Measurements from ENCODE around the gene SMIM14.
"Not testable (repeated sequence)": the region's sequence is repeated elsewhere in the genome, so short reads cannot be mapped to it uniquely, and the experiment has no call there.

SMIM14 gene

DNA sequence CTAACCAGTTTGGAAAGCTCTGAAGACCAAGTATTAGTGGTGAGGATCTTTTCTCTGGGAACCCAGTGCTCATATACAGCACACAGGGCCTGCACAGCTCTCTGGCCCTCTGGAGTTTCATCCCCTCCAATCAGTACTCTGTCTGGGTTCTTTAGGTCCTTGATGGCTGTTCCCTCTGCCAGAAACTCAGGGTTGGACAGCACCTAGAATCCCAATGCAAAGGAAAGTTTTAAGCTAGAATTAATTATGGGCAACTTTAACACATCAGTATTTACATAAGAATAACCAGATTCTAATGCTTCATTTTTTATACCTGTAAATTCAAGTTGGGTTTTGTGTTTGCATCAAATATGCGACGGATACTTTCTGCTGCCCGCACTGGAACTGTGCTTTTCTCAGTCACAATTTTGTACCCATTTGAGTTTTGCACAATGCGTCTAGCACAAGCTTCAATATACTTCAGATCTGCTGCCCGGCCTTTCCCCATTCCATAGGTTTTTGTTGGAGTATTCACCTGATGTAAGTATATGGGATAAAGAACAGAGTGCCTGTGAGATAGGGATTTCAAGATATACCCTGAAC lies 128.2 kb downstream of the SMIM14 start:
- H3K36me3 ChIP-seq (ENCODE audit: insufficient read depth, low read depth, low read length) = peaks cover 86% of the 10 kb centered on the region
- H3K9ac ChIP-seq (ENCODE audit: low read depth, low read length) = no peak overlapping the region
- H3K4me1 ChIP-seq (ENCODE audit: insufficient read depth, low read length) = no peaks in the 10 kb centered on the region
- no peaks in the 10 kb centered on the region for H3K27me3 ChIP-seq (ENCODE audit: insufficient read depth, low read length)
- H3K27ac ChIP-seq (ENCODE audit: low read length) = no peak overlapping the region
- H3K4me3 ChIP-seq (ENCODE audit: low read length) = no peak overlapping the region
- no peaks in the 10 kb centered on the region for H3K9me3 ChIP-seq (ENCODE audit: insufficient read depth, low read depth, low read length)

DNA sequence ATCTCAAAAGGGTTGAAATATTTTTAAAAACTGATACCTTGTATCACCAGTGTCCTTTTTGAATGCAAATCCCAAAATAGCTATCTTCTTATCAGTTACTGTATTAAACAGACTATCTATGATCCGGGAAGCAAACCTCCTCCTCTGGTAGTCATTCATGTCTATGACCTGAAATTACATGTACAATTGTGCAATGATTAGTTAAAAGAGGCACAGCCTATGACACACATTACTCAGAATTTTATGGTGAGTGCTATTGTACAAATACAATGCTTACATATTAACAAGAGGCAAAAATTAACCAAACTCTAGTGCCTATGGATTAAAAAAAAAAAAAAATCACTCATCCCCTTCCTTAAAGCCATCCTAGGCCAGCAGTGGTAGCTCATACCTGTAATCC lies 133.1 kb downstream of the SMIM14 start:
- Histone ChIP-seq H3K27ac (ENCODE audit: low read length) (no peak overlapping the region), H3K4me1 (ENCODE audit: insufficient read depth, low read length) (no peaks in the 10 kb centered on the region), H3K36me3 (ENCODE audit: insufficient read depth, low read depth, low read length) (peaks cover 94% of the 10 kb centered on the region), H3K4me3 (ENCODE audit: low read length) (no peak overlapping the region), H3K9me3 (ENCODE audit: insufficient read depth, low read depth, low read length) (no peaks in the 10 kb centered on the region), H3K9ac (ENCODE audit: low read depth, low read length) (no peak overlapping the region), H3K27me3 (ENCODE audit: insufficient read depth, low read length) (no peaks in the 10 kb centered on the region)

DNA sequence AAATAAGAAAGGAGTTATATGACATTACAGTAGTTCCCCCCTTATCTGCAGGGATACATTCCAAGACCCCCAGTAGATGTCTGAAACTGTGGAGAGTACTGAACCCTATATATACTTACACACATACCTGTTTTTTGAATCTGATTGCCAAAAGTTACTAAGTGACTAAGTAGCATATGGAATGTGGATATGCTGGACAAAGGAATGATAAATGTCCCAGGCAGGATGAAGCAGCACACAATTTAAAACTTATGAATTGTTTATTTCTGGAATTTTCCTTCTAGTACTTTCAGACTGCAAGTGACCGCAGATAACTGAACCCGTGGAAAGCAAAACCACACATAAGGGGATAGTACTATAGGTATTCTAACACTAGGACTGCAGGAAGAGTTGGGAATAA lies 134.1 kb downstream of the SMIM14 start:
- no peak overlapping the region for H3K9ac ChIP-seq (ENCODE audit: low read depth, low read length)
- no peak overlapping the region for H3K27ac ChIP-seq (ENCODE audit: low read length)
- peaks cover 93% of the 10 kb centered on the region for H3K36me3 ChIP-seq (ENCODE audit: insufficient read depth, low read depth, low read length)
- no peaks in the 10 kb centered on the region for H3K27me3 ChIP-seq (ENCODE audit: insufficient read depth, low read length)
- no peaks in the 10 kb centered on the region for H3K4me1 ChIP-seq (ENCODE audit: insufficient read depth, low read length)
- no peaks in the 10 kb centered on the region for H3K9me3 ChIP-seq (ENCODE audit: insufficient read depth, low read depth, low read length)
- no peak overlapping the region for H3K4me3 ChIP-seq (ENCODE audit: low read length)

DNA sequence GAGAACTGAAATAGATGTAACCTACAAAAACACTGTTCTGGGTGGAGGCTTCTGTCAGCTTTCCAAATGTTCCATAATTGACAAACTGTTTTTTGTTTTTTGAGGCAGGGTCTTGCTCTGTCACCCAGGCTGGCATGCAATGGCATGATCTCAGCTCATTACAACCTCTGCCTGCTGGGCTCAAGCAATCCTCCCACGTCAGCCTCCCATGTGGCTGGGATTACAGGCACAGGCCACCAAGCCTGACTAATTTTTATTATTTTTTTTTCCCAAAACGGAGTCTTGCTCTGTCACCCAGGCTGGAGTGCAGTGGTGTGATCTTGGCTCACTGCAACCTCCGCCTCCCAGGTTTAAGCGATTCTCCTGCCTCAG lies 136.0 kb downstream of the SMIM14 start:
- not testable (repeated sequence) for H3K4me1 ChIP-seq (ENCODE audit: insufficient read depth, low read length); H3K9me3 ChIP-seq (ENCODE audit: insufficient read depth, low read depth, low read length); H3K9ac ChIP-seq (ENCODE audit: low read depth, low read length); H3K4me3 ChIP-seq (ENCODE audit: low read length); H3K27ac ChIP-seq (ENCODE audit: low read length); H3K27me3 ChIP-seq (ENCODE audit: insufficient read depth, low read length)
- peaks cover 88% of the 10 kb centered on the region for H3K36me3 ChIP-seq (ENCODE audit: insufficient read depth, low read depth, low read length)

DNA sequence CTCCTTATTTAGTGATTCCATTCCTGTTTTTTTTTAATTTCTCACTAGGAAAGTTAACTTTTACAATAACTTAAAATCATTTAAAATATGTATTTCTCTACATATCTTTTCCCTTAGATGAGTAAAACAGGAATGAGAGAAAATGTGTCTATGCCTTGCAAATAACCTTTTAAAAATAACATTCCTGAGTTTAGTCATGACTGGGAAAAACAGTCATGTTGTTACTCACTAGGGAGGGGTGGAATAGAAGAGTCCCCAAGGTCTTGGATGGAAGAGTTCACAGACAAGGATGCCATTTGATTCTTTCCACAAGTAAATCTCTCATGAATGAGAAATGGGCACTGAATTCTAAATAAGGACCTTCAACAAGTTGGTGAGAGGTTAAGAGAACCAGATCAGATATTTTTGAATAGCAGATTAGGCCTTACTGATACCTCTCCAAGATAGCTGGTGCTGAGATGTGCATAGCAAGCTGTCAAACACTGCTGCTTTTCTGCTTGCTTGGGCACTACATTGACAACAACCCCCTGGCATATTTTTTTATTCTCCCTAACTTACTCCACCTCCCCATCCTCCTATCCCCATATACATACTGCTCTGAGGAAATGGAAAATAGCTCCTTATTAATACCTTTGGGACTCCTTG lies 136.5 kb downstream of the SMIM14 start:
- Histone ChIP-seq H3K4me3 (ENCODE audit: low read length) (no peak overlapping the region), H3K9ac (ENCODE audit: low read depth, low read length) (no peak overlapping the region), H3K9me3 (ENCODE audit: insufficient read depth, low read depth, low read length) (no peaks in the 10 kb centered on the region), H3K4me1 (ENCODE audit: insufficient read depth, low read length) (no peaks in the 10 kb centered on the region), H3K27me3 (ENCODE audit: insufficient read depth, low read length) (no peaks in the 10 kb centered on the region), H3K36me3 (ENCODE audit: insufficient read depth, low read depth, low read length) (peaks cover 83% of the 10 kb centered on the region), H3K27ac (ENCODE audit: low read length) (no peak overlapping the region)

DNA sequence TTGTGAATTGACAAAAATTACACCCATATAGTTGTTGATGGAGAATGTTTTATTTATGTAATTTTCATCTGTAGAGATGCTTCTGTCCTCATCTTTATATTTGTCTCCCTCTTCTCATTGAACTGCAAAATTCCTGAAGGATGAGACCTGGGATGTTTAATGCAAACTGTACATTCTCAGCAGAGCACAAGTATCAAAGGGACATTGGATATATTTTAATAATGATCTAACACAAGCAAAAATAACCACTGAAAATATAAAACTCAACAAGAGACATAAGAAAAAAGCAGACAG lies 140.0 kb downstream of the SMIM14 start:
- H3K4me3 ChIP-seq (ENCODE audit: low read length) = no peak overlapping the region
- peaks cover 49% of the 10 kb centered on the region for H3K36me3 ChIP-seq (ENCODE audit: insufficient read depth, low read depth, low read length)
- H3K27ac ChIP-seq (ENCODE audit: low read length) = no peak overlapping the region
- no peaks in the 10 kb centered on the region for H3K9me3 ChIP-seq (ENCODE audit: insufficient read depth, low read depth, low read length)
- no peaks in the 10 kb centered on the region for H3K27me3 ChIP-seq (ENCODE audit: insufficient read depth, low read length)
- H3K9ac ChIP-seq (ENCODE audit: low read depth, low read length) = no peak overlapping the region
- H3K4me1 ChIP-seq (ENCODE audit: insufficient read depth, low read length) = no peaks in the 10 kb centered on the region

DNA sequence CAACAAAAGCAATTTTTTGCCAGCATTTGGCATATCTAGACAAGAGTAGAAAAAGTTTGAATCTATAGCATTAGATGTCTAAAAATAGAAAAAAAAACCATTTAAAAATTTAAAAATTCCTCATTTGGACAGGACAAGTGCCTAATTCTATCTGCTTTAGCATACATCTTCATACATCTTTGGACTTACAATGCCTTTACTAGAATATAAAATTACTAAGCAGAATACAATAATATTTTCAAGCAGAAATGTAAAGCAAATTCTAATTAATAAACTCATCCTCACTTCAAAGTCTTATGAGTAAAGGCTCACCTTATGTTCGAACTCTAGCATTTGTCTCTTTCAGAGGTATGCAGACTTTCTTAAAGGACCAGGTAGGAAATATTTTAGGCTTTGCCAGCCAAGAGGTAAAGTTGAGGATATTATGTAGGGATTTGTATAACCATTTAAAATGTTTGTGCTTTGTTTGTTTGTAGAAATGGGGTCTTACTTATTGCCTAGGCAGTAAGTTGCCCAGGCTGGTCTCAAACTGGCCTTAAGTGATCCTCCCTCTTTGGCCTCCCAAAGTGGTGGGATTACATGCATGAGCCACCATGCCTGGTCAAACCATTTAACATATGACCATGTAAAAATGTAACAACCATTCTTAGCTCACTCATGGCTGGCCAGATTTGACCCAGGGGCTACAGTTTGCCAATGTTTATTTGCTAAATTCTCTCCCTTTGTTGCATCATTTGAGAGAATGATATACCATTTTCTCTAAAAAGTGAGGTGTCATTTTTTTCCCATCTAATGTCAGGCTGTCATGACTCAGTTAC lies 140.5 kb downstream of the SMIM14 start:
- H3K36me3 ChIP-seq (ENCODE audit: insufficient read depth, low read depth, low read length) = peaks cover 43% of the 10 kb centered on the region
- no peak overlapping the region for H3K9ac ChIP-seq (ENCODE audit: low read depth, low read length)
- no peak overlapping the region for H3K4me3 ChIP-seq (ENCODE audit: low read length)
- no peak overlapping the region for H3K27ac ChIP-seq (ENCODE audit: low read length)
- H3K4me1 ChIP-seq (ENCODE audit: insufficient read depth, low read length) = no peaks in the 10 kb centered on the region
- H3K9me3 ChIP-seq (ENCODE audit: insufficient read depth, low read depth, low read length) = no peaks in the 10 kb centered on the region
- H3K27me3 ChIP-seq (ENCODE audit: insufficient read depth, low read length) = no peaks in the 10 kb centered on the region

Measured in iPS-20b (cell line).